Kidney (tissue), 14 donors: Measurements from ENCODE around the gene HIVEP3. TPM values are rescaled to one million over a fixed set of nuclear protein-coding genes. Genes with fewer than 3 reads are reported as not detected.
A peak's percentile ranks its signal among the peaks of the same experiment; 100 is the strongest.

ENCODE experiments used
- DNase-seq, 5 donors: peaks; one replicate each; pipeline ENCODE4 v3.0.0-alpha.2; 2013 to 2020
- FAIRE-seq: peaks from 2 replicates; lab custom pipeline; 2012; peaks lifted over from hg19 to GRCh38; lab: Jason Lieb, UNC
- H3K27ac ChIP-seq, 2 donors: one replicate each; pipeline ENCODE4 v1.7.0; 2013; ENCODE audit warnings: low read depth in 2 of 2, low read length in 2 of 2, inconsistent platforms in 1 of 2
- H3K27me3 ChIP-seq: one replicate; pipeline ENCODE4 v1.7.1; 2013; ENCODE audit warnings: low read length, inconsistent platforms; ENCODE audit not compliant: control insufficient read depth, insufficient read depth
- H3K36me3 ChIP-seq, 3 donors: one replicate each; pipeline versions ENCODE4 v1.7.0 to v1.7.1; 2013; ENCODE audit warnings: low read length in 3 of 3, control low read depth in 1 of 3, inconsistent platforms in 1 of 3; ENCODE audit not compliant: insufficient read depth in 3 of 3, control insufficient read depth in 2 of 3
- H3K4me1 ChIP-seq, 3 donors: one replicate each; pipeline versions ENCODE4 v1.7.0 to v1.7.1; 2013; ENCODE audit warnings: low read length in 3 of 3, inconsistent platforms in 1 of 3, low read depth in 1 of 3; ENCODE audit not compliant: control insufficient read depth in 2 of 3, insufficient read depth in 2 of 3
- H3K4me3 ChIP-seq, 3 donors: one replicate each; pipeline versions ENCODE4 v1.7.0 to v1.8.1; 2013; ENCODE audit warnings: low read length in 3 of 3, control low read depth in 1 of 3, inconsistent platforms in 1 of 3
- H3K9ac ChIP-seq, 3 donors: one replicate each; pipeline versions ENCODE4 v1.7.0 to v1.7.1; 2013; ENCODE audit warnings: low read length in 3 of 3, control low read depth in 1 of 3, inconsistent platforms in 1 of 3
- H3K9me3 ChIP-seq, 3 donors: one replicate each; pipeline versions ENCODE4 v1.7.0 to v1.7.1; 2013; ENCODE audit warnings: low read length in 3 of 3, control low read depth in 1 of 3, inconsistent platforms in 1 of 3; ENCODE audit not compliant: control insufficient read depth in 2 of 3, insufficient read depth in 1 of 3
- intact Hi-C: fragments of 100-400 bp; cut with DNase I; formaldehyde crosslinking; loops from one replicate; pipeline ENCODE4 v1.11.1; 2022
- polyA plus RNA-seq: library from polyadenylated mRNA; stranded (reverse); fragments of 350-450 nt; fragmentation: Illumina TruSeq; extraction: RNeasy Lipid Tissue Mini Kit (QIAGEN cat#74804); gene quantifications from one replicate; pipeline ENCODE4 v1.2.3, GENCODE V29; 2014; ENCODE audit warnings: low read depth, low replicate concordance; ENCODE audit not compliant: insufficient read depth
- total RNA-seq: library from RNA; stranded (reverse); fragmentation: NEBNext Ultra II Directional; extraction: Animal tissue kit (Norgen Biotek cat#: 25700); gene quantifications from one replicate; pipeline ENCODE4 v1.2.1, GENCODE V29; 2021
- TF ChIP-seq, protein P1 (sequence below): IDR thresholded peaks from 3 replicates; pipeline ENCODE4 v1.5.1; 2012; ENCODE audit warnings: mild to moderate bottlenecking, moderate library complexity, borderline replicate concordance; ENCODE audit not compliant: insufficient read depth; ENCODE audit errors: extremely low read depth
- donor health status: control.
- donor health status: control.
- donor health status: control.
- donor health status: control.
- donor health status: control.
- donor health status: DM: yes; HTN: yes; CAD: no.
- donor health status: Normal renal cell carcinoma (clear cell type).

The HIVEP3 gene
- total and polyA plus RNA-seq, 2 donors from 2014 or later = 3.5 to 11.0 TPM

GRCh38 chr1:41529621-41530395, 388.9 kb downstream of the HIVEP3 start:
- H3K4me1 ChIP-seq = no peaks in the 10 kb centered on the region
- H3K36me3 ChIP-seq = no peaks in the 10 kb centered on the region
- intact Hi-C loops = no loop called here
- DNase-seq (peak in 1 of 5 donors; percentile 66), FAIRE-seq (no peak)
- no peak overlapping the region for H3K9ac ChIP-seq
- H3K4me3 ChIP-seq = no peak overlapping the region
- no peaks in the 10 kb centered on the region for H3K9me3 ChIP-seq
- TF ChIP-seq, protein P1, sequence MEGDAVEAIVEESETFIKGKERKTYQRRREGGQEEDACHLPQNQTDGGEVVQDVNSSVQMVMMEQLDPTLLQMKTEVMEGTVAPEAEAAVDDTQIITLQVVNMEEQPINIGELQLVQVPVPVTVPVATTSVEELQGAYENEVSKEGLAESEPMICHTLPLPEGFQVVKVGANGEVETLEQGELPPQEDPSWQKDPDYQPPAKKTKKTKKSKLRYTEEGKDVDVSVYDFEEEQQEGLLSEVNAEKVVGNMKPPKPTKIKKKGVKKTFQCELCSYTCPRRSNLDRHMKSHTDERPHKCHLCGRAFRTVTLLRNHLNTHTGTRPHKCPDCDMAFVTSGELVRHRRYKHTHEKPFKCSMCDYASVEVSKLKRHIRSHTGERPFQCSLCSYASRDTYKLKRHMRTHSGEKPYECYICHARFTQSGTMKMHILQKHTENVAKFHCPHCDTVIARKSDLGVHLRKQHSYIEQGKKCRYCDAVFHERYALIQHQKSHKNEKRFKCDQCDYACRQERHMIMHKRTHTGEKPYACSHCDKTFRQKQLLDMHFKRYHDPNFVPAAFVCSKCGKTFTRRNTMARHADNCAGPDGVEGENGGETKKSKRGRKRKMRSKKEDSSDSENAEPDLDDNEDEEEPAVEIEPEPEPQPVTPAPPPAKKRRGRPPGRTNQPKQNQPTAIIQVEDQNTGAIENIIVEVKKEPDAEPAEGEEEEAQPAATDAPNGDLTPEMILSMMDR = no peak
- H3K27me3 ChIP-seq = no peaks in the 10 kb centered on the region
- no peak overlapping the region for H3K27ac ChIP-seq

GRCh38 chr1:41528726-41529605, 389.8 kb downstream of the HIVEP3 start:
- Histone ChIP-seq H3K36me3 (no peaks in the 10 kb centered on the region), H3K27ac (no peak overlapping the region), H3K4me3 (no peak overlapping the region), H3K9me3 (no peaks in the 10 kb centered on the region), H3K4me1 (no peaks in the 10 kb centered on the region), H3K27me3 (no peaks in the 10 kb centered on the region), H3K9ac (no peak overlapping the region)
- DNase-seq (peak in 1 of 5 donors; percentile 35), FAIRE-seq (no peak)
- TF ChIP-seq, protein P1 = no peak
- intact Hi-C loops = no loop called here

DNA sequence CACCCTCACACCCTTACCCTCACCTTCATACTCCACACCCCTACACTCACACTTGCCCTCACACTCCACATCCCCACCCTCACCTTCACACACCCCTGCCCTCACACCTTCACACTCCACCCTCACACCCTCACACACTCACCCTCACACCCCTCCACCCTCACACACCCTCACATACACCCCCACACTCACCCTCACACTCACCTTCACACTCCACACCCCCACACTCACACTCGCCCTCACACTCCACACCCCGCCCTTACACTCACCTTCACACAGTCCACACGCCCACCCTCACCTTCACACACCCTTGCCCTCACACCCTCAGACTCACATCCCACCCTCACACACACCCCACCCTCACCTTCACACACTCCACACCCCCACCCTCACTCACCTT, 390.6 kb downstream of the HIVEP3 start:
- no peaks in the 10 kb centered on the region for H3K4me1 ChIP-seq
- intact Hi-C loops = no loop called here
- H3K36me3 ChIP-seq = no peaks in the 10 kb centered on the region
- DNase-seq = peak in 1 of 5 donors; percentile 21
- H3K27me3 ChIP-seq = no peaks in the 10 kb centered on the region
- no peak overlapping the region for H3K27ac ChIP-seq
- TF ChIP-seq, protein P1 = no peak
- no peaks in the 10 kb centered on the region for H3K9me3 ChIP-seq
- FAIRE-seq = no peak
- H3K9ac ChIP-seq = no peak overlapping the region
- H3K4me3 ChIP-seq = no peak overlapping the region
